DMS79 (cell line): ENCODE results near the gene TPM3.
"Not testable (repeated sequence)": the region's sequence is repeated elsewhere in the genome, so short reads cannot be mapped to it uniquely, and the experiment has no call there.

Source experiments
- DNase-seq: peaks from one replicate; lab custom pipeline; 2025; lab: John Stamatoyannopoulos, UW

TPM3 gene

GRCh38 chr1:154166207-154166606 lies 25.7 kb downstream of the TPM3 start:
- no peak for DNase-seq

- no peak for DNase-seq
Measured at GRCh38 chr1:154159554-154159953, 32.3 kb downstream of the TPM3 start.

- no peak for DNase-seq
Measured at GRCh38 chr1:154158307-154159125, 33.4 kb downstream of the TPM3 start.

GRCh38 chr1:154157520-154158306 lies 34.2 kb downstream of the TPM3 start:
- DNase-seq = no peak

- peak; percentile 54 for DNase-seq
Measured at GRCh38 chr1:154155251-154155650, 36.6 kb downstream of the TPM3 start.

GRCh38 chr1:154154534-154155191 lies 37.2 kb downstream of the TPM3 start, which contains the start of gene NUP210L:
TSS of gene NUP210L (minus strand) at chr1:154155073.
- no peak for DNase-seq

- no peak for DNase-seq
Measured at GRCh38 chr1:154154053-154154452, 37.8 kb downstream of the TPM3 start.

GRCh38 chr1:154151311-154151710 lies 40.6 kb downstream of the TPM3 start:
- no peak for DNase-seq

GRCh38 chr1:154148807-154149206 lies 43.1 kb downstream of the TPM3 start:
- DNase-seq = no peak

- not testable (repeated sequence) for DNase-seq
Measured at GRCh38 chr1:154147505-154147904, 44.4 kb downstream of the TPM3 start.

- DNase-seq = no peak
Measured at GRCh38 chr1:154145986-154146385, 45.9 kb downstream of the TPM3 start.

GRCh38 chr1:154142358-154142757 lies 49.5 kb downstream of the TPM3 start:
- no peak for DNase-seq

- no peak for DNase-seq
Measured at GRCh38 chr1:154141240-154141639, 50.7 kb downstream of the TPM3 start.

GRCh38 chr1:154137888-154138287 lies 54.0 kb downstream of the TPM3 start:
- DNase-seq = no peak

- no peak for DNase-seq
Measured at GRCh38 chr1:154133256-154133655, 58.6 kb downstream of the TPM3 start.

GRCh38 chr1:154129391-154129970 lies 62.4 kb downstream of the TPM3 start:
- DNase-seq = no peak

GRCh38 chr1:154123205-154123604 lies 68.7 kb downstream of the TPM3 start:
- not testable (repeated sequence) for DNase-seq

- no peak for DNase-seq
Measured at GRCh38 chr1:154117642-154118041, 74.3 kb downstream of the TPM3 start.

GRCh38 chr1:154115180-154115579 lies 76.7 kb downstream of the TPM3 start:
- no peak for DNase-seq
